Right atrium auricular region (tissue), 2 donors: ENCODE results near the gene DNM2. TPM values are rescaled to one million over a fixed set of nuclear protein-coding genes. Genes with fewer than 3 reads are reported as not detected.

Experiments used
- DNase-seq: peaks from one replicate; pipeline ENCODE4 v3.0.0-alpha.2; 2019; ENCODE audit warnings: low spot score
- H3K27ac ChIP-seq, 2 donors: fragments of 200-600 bp; sonication (generic); 1 replicate in 1 of 2; 2 replicates in 1 of 2; pipeline ENCODE4 v1.5.1; 2016 to 2019
- H3K27me3 ChIP-seq, 2 donors: fragments of 200-600 bp; sonication (generic); one replicate each; pipeline versions ENCODE4 v1.5.1 to v1.6.0; 2017 to 2019
- H3K36me3 ChIP-seq: fragments of 200-600 bp; sonication (generic); one replicate; pipeline ENCODE4 v1.5.1; 2016
- H3K4me1 ChIP-seq, 2 donors: fragments of 200-600 bp; sonication (generic); one replicate each; pipeline versions ENCODE4 v1.5.1 to v1.6.0; 2017 to 2019
- H3K4me3 ChIP-seq, 2 donors: fragments of 200-600 bp; sonication (generic); 1 replicate in 1 of 2; 2 replicates in 1 of 2; pipeline ENCODE4 v1.5.1; 2017 to 2019; ENCODE audit warnings: mild to moderate bottlenecking in 1 of 2, moderate library complexity in 1 of 2
- H3K9me3 ChIP-seq, 2 donors: fragments of 200-600 bp; sonication (generic); one replicate each; pipeline ENCODE4 v1.5.1; 2019
- total RNA-seq, 2 donors: library from RNA; depleted of rRNA; stranded (reverse); fragments of >200 nt; gene quantifications; one replicate each; pipeline ENCODE4 v1.1.0, GENCODE V29; 2016
- TF ChIP-seq, protein P1 (sequence below), 2 donors: fragments of 200-600 bp; sonication (generic); IDR thresholded peaks; one replicate each; pipeline ENCODE4 v1.5.1; 2019; ENCODE audit warnings: antibody characterized with exemption in 2 of 2

Gene DNM2
- total RNA-seq, 2 donors from 2014 or later: 111 to 144 TPM

DNA sequence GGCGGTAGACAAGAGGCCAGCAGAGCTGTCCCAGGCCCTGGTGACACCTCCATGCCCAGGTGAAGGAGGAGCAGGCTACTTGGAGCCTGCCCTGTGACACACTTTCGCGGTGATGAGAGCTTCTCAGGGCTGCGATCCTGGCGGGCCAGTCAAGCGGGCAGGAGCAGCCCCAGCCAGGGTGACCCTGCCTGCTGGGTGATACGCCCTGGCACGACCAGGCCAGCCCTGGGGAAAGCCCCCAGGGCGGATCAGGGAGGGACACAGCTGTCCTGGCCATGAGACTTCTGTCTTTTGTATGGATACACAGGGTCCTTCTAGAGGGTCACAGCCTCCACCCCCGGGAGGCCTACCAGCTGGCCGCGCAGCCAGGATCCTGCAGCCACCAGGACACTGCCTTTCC lies 13.1 kb downstream of the DNM2 start:
- Histone ChIP-seq H3K27ac (peak overlapping the region; percentile 63 to 68), H3K27me3 (no peaks in the 10 kb centered on the region), H3K4me1 (peaks cover 0 to 62% of the 10 kb centered on the region in 2 donors), H3K36me3 (no peaks in the 10 kb centered on the region), H3K4me3 (no peak overlapping the region), H3K9me3 (no peaks in the 10 kb centered on the region)
- DNase-seq: no peak
- TF ChIP-seq, protein P1, sequence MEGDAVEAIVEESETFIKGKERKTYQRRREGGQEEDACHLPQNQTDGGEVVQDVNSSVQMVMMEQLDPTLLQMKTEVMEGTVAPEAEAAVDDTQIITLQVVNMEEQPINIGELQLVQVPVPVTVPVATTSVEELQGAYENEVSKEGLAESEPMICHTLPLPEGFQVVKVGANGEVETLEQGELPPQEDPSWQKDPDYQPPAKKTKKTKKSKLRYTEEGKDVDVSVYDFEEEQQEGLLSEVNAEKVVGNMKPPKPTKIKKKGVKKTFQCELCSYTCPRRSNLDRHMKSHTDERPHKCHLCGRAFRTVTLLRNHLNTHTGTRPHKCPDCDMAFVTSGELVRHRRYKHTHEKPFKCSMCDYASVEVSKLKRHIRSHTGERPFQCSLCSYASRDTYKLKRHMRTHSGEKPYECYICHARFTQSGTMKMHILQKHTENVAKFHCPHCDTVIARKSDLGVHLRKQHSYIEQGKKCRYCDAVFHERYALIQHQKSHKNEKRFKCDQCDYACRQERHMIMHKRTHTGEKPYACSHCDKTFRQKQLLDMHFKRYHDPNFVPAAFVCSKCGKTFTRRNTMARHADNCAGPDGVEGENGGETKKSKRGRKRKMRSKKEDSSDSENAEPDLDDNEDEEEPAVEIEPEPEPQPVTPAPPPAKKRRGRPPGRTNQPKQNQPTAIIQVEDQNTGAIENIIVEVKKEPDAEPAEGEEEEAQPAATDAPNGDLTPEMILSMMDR (IDR thresholded peaks at IDR 0.05): no peak

DNA sequence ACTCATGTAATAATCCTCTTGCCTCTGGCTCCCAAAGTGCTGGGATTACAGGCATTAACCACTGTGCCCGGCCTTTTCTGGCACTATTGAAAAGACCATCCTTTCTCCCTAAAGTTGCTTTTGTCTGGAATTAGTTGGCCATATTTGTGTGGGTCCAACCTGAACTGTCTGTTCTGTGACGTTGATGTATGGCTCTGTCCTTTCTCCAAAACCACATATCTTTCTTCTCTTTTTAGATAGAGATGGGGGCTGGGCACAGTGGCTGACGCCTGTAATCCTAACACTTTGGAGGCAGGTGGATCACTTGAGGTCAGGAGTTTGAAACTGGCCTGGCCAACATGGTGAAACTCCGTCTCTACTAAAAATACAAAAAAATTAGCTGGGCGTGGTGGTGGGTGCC lies 17.9 kb downstream of the DNM2 start:
- Histone ChIP-seq H3K9me3 (no peaks in the 10 kb centered on the region), H3K4me3 (no peak overlapping the region), H3K36me3 (no peaks in the 10 kb centered on the region), H3K27me3 (no peaks in the 10 kb centered on the region), H3K27ac (peak overlapping the region; percentile 12 to 35), H3K4me1 (peaks cover 0 to 44% of the 10 kb centered on the region in 2 donors)
- TF ChIP-seq, protein P1 (IDR thresholded peaks at IDR 0.05): no peak
- DNase-seq: no peak

DNA sequence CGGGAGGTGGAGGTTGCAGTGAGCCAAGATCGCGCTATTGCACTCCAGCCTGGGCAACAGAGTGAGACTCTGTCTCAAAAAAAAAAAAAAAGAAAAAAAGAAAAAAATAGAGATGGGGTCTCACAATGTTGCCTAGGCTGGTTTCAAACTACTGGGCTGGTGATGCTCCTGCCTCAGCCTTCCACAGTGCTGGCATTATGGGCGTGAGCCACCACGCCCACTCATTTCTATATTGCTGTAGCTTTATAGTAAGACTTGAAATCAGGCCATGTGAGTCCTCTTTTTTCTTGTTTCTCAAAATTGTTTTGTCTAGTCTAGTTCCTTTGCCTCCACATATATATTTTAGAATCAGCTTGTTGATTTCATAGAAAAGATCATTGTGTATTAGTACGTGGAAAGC lies 18.3 kb downstream of the DNM2 start:
- peaks cover 0 to 40% of the 10 kb centered on the region in 2 donors for H3K4me1 ChIP-seq
- H3K9me3 ChIP-seq: no peaks in the 10 kb centered on the region
- TF ChIP-seq, protein P1 (IDR thresholded peaks at IDR 0.05): no peak
- DNase-seq: no peak
- peak overlapping the region; percentile 35 to 52 for H3K27ac ChIP-seq
- H3K36me3 ChIP-seq: no peaks in the 10 kb centered on the region
- no peak overlapping the region for H3K4me3 ChIP-seq
- H3K27me3 ChIP-seq: no peaks in the 10 kb centered on the region

DNA sequence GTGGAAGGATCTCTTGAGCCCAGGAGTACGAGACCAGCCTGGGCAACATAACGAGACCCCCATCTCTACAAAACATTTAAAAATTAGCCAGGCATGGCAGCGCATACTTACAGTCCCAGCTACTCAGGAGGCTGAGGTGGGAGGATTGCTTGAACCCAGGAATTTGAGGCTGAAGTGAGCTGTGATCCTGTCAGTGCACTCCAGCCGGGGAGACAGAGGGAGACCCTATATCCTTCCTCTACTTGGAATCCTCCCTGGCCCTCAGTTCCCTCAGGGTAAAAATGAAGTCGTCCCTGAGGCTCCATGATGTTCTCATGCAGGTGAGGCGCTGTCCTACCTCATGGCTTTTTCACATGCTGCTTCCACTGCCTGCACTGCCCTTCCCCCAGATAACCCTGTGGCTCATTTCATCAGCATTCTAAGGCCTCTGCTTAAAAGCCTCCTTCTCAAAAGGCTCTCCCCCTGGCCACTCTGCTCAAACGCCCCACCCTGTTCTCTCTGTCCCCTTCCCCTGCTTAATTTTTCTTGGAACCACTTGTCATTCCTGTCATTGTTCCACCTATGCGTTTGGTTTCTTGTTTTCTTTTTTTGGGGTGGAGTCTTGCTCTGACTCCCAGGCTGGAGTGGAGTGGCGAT lies 19.2 kb downstream of the DNM2 start:
- DNase-seq: no peak
- Histone ChIP-seq H3K9me3 (no peaks in the 10 kb centered on the region), H3K4me1 (peaks cover 0 to 39% of the 10 kb centered on the region in 2 donors), H3K27me3 (no peaks in the 10 kb centered on the region), H3K4me3 (no peak overlapping the region), H3K36me3 (no peaks in the 10 kb centered on the region), H3K27ac (peak overlapping the region; percentile 2 to 52)
- TF ChIP-seq, protein P1 (IDR thresholded peaks at IDR 0.05): no peak

DNA sequence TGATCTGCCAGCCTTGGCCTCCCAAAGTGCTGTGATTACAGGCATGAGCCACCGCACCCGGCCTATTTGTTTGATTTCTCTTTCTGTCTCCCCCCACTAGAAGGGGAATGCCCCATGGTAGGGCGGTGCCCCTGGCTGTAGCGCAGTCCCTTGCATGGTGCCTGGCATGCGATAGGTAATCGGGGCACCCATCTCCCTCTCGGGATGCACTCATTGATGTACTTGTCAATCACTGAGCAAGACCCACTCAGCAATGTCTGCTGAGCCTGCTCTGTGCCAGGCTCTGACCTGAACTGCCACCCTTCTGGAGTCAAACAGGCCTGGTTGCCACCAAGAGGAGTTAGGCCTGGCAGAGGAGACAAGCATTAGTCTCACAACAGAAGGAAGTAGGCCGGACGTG lies 19.8 kb downstream of the DNM2 start:
- Histone ChIP-seq H3K27me3 (no peaks in the 10 kb centered on the region), H3K4me1 (peaks cover 0 to 39% of the 10 kb centered on the region in 2 donors), H3K36me3 (no peaks in the 10 kb centered on the region), H3K27ac (peak overlapping the region in 1 of 2 donors; percentile 52), H3K4me3 (no peak overlapping the region), H3K9me3 (no peaks in the 10 kb centered on the region)
- no peak for DNase-seq
- TF ChIP-seq, protein P1 (IDR thresholded peaks at IDR 0.05): no peak

DNA sequence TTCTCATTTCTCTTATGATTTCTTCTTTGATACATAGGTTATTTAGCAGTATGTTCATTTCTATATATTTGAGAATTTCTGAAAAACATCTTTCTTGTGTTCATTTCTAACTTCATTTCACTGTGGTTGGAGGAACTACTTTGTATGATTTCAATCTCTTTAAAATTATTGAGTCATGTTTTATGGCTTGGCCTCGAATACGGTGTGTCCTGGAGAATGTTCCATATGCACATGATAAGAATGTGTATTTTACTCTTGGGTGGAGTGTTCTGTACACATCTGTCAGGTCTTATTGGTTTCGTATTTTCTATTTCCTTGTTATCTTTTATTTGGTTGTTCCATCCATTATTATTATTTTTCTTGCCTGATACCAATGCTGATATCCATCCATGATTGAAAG lies 22.9 kb downstream of the DNM2 start:
- Histone ChIP-seq H3K27ac (no peak overlapping the region), H3K4me1 (peaks cover 0 to 61% of the 10 kb centered on the region in 2 donors), H3K4me3 (no peak overlapping the region), H3K27me3 (no peaks in the 10 kb centered on the region), H3K9me3 (no peaks in the 10 kb centered on the region), H3K36me3 (no peaks in the 10 kb centered on the region)
- TF ChIP-seq, protein P1 (IDR thresholded peaks at IDR 0.05): no peak
- no peak for DNase-seq
